Stimulated activated CD8-positive, alpha-beta memory T cell treated with anti-CD3 and anti-CD28 coated beads, Interleukin-4, amount 100 ng/mL, for 1 hour (primary cell): ENCODE measurements around the gene VARS2.

Experiments
- DNase-seq, 2 donors: peaks; one replicate each; pipeline ENCODE4 v3.0.0-alpha.2; 2020; ENCODE audit warnings: low read depth in 2 of 2, low spot score in 1 of 2

The VARS2 gene

DNA sequence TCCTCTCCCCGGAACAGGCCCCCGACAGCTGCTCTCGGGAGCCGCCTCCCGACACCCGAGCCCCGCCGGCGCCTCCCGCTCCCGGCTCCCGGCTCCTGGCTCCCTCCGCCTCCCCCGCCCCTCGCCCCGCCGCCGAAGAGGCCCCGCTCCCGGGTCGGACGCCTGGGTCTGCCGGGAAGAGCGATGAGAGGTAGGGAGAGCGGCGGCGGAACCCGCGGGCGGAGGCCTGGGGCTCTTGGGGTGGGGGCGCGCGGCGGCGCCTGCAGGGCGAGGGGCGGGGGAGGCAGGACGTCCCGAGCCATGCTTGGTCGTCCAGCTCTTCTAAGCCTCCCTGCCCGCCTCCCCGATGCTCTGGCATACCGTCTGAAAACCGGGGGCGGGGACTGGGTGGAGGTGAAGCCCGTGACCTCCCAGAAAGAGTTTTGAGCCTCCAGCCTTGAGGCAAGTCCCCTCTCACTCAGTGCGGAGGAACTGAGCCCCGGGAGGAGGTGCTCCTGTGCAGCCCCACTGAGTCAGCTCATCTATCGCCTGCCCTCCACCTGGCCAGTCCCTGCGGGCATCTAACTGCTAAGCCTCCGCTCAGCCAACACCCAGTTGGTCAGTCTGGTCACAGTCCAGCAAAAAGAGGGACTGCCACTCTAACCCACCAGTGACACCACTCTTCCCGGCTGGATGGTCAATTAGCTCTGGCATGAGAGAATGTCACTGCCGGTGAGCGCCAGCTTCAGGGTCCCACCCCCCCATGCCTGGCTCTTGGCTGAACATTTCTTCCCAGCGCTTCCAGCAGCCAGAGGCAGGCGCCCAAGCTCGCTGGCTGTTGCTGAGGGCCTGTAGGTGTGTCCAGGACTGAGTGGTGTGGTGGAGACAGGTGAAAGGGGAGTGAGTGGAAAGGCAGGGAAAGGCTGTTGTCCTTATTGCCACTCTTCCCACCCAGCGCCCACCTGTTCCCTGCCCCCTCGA is 29.2 kb upstream of the VARS2 start:
- DNase-seq, result no peak

DNA sequence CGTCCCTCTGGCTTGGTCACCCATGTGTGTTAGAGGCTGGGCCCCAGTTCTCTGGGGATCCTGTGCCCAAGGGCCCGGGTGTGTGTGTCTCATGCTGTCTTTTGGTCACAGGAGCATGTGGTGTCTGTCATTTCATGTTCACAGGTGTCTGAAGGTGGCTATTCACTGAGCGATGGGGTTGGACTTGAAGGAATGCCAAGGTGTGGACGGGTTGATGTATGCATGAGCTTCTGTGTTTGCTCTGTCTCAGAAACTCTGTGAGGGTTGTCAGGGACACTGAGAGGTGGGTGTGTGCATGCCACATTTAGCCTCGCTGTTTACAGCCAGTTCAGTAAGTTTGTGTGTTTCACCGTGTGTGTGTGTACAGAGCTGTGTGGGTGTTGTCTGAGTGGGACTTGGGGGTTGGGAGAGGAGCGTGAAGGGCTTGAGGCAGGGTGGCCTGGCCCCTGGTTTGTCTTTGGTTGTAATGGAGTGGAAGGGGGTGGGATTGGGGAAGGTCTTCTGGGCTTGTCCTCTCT is 28.5 kb upstream of the VARS2 start:
- no peak for DNase-seq

DNA sequence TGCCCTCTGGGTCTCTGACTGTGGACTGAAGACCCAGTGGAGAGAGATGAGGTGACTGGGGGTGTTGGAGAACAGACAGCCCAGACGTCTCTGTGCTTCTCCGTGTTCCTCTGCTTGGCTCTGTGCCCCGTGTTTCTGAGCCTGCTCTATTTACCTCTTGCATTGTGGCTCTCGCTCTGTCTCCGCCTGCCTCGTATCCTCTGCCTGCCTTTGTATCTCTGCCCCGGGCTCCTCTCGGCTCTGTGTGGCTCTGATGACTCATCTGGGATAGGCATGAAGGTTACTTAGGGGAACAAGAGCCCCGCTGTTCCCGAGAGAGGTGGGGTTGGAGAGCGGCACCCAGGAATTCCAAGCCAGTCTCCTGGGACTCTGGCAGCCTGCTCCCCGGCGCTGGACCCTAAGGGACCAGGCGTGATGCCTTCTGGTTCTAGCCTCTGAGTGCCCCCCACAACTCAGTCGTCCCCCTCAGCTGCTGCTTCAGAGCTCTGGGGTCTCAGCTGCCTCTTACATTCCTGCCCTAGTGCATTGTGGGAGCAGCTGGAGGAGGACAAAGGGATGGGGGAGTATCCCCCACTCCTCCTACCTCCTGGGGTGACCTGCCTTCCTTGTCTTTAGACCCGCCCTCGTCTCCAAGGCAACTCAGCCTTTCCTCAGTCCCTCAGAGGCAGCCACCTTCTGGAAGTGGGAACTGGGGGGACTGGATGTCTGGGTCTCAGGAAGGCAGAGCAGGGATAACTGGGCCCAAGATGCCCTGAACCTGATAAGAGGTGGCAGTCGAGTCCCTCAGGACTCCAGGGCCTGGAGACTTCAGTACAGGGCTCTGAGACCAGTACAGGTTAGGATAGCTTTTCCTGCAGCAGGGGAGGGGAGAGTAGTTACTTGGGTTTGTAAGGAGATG is 27.8 kb upstream of the VARS2 start:
- no peak for DNase-seq

DNA sequence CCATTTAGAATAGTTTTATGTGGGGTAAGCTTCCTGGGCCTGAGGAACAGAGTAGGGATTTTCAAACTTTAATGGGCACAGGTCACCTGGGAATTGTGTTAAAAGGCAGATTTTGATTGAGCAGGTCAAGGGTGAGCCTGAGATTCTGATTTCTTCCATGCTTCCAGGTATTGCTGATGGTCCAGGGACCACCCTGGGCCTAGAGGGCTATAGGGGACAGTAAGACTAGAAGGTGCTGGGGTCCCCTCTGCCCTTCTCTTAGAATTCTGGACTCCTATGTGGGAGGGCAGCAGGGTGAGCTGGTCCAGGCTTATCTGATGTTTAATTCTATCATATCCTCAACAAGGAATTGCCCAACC is 27.2 kb upstream of the VARS2 start:
- DNase-seq, result no peak

DNA sequence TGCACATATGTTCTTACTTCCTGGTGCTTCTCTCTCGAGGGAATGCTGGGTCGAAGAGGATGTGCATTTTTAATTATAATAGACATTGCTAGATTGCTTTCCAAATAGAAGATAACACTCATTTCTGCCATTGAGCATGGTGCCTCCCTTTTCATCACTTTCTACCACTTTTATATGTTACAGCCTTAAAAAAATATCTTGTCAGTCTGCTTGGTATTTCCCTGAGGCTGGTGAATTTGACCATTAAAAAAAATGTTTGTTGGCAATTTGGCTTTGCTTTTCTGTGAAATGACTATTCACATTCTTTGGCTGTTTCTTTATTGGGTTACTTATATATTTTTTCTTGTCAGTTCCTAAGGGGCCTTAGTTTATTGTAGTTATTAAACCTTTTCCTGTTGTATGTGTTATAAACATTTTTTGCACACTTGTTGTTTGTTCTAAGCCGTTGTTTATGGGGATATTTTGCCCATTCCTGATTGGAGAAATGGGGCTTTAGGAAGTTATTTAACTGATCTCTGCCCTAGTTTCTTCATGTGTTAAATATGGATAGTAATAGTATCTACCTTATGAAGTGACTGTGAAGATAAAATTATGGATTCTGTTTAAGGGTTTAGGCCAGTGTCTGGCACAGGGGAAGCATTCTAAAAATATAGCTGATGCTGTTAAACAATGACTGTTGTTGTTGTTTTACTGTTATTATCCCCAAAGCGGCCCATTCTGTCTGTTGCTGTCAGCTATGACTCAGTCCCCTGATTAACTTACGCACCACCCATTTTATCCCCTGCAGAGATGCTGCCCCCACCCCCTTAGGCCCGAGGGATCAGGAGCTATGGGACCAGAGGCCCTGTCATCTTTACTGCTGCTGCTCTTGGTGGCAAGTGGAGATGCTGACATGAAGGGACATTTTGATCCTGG is 25.9 kb upstream of the VARS2 start:
- DNase-seq, result no peak

DNA sequence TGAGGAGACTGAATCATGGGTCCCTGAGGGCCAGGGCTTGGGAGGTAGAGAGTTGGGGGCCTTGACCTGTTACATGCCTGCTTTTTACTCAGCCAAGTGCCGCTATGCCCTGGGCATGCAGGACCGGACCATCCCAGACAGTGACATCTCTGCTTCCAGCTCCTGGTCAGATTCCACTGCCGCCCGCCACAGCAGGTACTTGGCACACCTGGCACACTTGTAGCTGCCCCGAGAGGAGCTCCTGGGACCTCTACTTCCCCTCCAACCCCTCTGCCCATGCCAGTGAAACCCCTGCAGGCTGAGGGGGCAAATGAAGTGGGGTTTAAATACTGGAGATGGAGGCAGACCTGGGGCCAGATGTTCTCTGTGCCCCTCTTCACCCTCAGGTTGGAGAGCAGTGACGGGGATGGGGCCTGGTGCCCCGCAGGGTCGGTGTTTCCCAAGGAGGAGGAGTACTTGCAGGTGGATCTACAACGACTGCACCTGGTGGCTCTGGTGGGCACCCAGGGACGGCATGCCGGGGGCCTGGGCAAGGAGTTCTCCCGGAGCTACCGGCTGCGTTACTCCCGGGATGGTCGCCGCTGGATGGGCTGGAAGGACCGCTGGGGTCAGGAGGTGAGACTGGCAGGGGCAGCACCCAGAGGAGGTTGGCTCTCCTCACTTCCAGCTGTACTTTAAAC is 25.1 kb upstream of the VARS2 start:
- no peak for DNase-seq

DNA sequence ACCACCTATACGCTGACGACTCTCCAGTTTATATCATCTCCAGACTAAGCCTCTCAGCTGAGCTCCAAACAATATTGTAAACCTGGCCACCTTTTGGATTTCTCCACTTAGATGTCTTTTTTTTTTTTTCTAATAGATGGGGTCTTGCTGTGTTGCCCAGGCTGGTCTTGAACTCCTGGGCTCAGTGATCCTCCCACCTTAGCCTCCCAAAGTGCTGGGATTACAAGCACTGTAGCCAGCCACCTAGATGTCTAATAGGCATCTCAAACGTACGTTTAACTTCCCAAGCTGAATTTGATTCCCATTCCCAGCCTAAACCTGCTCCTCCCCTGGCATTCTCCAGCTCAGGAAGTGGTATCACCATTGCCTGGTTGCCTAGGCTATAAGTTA is 24.5 kb upstream of the VARS2 start:
- no peak for DNase-seq

DNA sequence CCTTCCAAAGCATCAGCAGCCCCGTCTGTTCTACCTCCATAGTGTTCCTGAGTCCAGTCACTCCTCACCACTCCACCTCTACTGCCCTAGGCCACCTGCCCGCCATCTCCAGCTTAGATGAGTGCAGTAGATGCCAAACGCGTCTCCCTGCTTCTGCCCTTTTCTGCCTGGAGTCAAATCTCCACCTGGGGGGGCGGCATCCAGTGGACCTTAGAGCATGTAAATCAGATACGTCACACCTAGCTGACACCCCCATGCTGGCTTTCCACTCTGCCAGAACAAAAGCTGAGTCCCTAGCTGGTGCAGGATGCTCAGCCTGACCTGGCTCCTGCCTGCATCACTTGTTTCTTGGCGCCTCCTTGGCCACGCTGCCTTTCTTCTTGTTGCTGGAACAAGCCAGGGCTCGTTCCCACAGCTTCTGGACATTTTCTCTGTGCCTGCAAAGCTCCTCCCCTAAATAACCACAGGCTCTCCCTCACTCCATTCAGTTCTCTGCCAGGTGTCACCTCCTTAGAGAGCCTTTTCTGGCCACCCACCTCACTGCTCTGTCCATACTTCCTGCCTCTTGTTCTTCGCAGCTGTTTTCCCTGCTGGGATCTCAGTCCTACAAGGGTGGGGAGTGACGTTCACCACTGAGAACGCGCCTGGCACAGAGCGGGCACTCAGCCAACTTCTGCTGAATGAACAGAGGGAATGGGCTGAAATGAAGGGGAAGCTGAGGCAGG is 24.0 kb upstream of the VARS2 start:
- DNase-seq, result no peak

DNA sequence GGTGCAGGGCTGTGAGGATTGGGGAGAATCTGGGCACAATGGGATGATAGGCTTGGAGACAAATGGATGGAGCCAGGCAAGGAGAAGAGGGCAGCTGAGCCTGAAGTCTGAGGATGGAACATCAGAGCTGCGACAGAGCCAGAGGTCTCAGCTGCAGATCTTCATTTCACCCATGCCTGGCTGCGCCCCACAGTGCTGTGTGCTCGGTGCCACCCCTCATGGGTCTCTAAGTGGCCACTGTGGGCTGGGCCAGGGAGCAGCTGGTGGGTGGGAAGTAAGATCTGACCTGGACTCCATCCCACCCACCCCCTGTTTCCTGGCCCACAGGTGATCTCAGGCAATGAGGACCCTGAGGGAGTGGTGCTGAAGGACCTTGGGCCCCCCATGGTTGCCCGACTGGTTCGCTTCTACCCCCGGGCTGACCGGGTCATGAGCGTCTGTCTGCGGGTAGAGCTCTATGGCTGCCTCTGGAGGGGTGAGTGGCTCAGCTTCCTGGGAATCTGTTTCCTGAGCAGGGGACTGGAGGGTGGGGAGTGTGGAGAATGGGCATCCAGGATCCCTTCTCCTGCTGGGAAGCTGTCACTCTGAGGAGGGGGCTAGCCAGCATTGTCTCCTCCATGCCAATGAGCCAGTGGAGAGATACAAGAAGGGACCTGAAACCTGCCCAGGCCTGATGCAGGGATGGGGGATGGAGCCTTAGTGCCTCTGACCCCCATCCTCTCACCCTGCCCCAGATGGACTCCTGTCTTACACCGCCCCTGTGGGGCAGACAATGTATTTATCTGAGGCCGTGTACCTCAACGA is 23.2 kb upstream of the VARS2 start:
- DNase-seq, result no peak

DNA sequence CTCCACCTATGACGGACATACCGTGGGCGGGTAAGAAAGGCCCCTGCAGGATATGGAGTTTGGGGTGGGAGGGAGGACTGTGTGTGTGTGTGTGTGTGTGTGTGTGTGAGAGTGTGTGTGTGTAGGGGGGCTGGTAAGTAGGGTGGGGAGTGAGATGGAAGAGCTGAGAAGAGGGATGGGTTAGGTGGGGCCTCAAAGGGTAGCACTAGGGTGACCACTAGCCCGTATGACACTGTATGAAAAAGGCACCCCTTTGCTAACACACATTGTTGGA is 22.7 kb upstream of the VARS2 start:
- DNase-seq, result no peak

DNA sequence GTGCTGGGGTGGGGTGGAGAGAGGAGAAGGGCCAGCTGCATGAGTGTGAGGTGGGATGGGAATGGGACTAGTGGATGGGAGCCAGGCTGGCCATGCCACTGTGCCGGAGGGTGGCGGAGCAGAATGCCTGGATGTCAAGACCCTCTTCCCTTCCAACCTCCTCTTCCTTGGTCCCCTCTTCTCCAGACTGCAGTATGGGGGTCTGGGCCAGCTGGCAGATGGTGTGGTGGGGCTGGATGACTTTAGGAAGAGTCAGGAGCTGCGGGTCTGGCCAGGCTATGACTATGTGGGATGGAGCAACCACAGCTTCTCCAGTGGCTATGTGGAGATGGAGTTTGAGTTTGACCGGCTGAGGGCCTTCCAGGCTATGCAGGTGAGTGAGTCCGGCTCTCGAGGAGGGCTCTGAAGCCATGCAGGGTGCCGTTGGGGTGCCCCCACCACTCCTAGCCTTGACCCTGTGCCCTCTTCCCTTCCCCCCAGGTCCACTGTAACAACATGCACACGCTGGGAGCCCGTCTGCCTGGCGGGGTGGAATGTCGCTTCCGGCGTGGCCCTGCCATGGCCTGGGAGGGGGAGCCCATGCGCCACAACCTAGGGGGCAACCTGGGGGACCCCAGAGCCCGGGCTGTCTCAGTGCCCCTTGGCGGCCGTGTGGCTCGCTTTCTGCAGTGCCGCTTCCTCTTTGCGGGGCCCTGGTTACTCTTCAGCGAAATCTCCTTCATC is 22.1 kb upstream of the VARS2 start:
- DNase-seq, result no peak

DNA sequence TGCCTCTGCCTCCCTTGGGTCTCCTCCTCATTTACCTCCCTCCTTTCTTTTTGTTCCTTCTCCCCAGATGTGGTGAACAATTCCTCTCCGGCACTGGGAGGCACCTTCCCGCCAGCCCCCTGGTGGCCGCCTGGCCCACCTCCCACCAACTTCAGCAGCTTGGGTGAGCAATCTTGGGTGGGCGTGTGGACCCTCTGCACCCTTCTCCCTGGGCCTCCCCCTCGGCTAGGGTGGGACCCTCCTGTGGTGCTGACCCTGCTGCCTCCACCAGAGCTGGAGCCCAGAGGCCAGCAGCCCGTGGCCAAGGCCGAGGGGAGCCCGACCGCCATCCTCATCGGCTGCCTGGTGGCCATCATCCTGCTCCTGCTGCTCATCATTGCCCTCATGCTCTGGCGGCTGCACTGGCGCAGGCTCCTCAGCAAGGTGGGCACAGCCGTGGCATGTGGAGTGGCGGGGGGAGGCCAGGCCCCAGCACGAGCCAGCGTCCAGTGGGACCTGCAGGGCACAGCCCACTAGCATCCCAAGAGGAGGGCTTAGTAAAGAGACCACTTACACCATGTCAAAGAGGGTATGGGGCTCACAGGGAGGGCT is 20.9 kb upstream of the VARS2 start:
- no peak for DNase-seq

DNA sequence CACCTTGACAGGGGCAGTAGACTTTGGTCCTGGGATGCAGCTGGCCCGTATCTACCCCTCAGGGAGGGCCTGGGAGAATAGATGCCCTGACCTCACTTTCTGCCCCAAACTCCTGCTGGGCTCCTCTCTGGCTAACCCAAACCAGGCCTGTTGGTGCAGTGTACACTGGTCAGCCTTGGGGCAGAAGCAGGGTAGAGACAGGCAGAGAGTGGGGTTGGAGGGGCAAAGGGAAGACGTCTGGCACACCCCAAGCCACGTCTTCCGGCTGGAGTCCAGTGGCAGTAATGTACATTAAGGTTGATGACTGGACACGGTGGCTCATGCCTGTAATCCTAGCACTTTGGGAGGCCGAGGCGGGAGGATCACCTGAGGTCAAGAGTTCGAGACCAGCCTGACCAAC is 20.4 kb upstream of the VARS2 start:
- DNase-seq, result no peak

DNA sequence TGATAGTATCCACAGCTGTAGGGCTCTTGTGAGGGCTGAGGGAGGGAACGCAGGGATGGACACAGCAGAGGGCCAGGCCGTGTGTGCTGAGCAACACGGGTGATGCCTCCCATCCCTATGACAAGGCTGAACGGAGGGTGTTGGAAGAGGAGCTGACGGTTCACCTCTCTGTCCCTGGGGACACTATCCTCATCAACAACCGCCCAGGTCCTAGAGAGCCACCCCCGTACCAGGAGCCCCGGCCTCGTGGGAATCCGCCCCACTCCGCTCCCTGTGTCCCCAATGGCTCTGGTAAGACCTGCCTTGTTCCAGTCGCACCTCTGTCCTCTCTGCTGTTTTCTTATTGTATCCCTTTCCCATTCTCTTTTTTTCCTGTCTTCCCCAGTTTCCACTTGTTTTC is 19.7 kb upstream of the VARS2 start:
- DNase-seq, result no peak

DNA sequence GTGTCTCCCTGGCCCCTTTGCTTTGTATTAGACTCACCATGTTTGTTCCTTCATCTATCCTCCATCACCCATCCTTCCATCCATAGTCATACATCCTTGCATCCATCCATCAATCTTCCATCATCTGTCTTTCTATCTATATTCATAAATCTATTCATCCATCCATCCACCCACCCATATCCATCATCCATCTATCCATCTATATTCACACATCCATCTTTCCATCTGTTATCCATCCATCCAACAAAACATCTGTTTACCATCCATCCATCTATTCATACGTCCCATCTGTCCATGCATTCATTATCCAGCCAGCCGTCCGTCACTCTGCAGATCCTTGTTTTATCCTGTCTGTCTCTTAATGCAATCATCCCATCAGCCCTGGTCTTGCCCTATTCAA is 19.1 kb upstream of the VARS2 start:
- no peak for DNase-seq

DNA sequence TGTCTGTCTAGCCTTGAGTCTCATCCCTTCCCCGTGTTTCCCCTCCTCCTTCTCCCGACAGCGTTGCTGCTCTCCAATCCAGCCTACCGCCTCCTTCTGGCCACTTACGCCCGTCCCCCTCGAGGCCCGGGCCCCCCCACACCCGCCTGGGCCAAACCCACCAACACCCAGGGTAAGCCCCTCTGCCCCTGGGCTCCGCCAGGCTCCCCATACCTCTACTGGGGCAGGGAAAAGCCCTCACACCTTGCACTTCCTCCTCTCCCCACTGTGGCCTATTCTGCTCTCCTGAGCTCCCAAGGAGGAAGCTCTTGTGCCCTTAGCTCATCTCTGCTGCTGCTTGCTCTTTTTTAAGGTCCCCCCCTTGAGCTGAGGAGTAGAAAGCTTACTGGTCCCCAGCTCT is 18.7 kb upstream of the VARS2 start:
- DNase-seq, result no peak

DNA sequence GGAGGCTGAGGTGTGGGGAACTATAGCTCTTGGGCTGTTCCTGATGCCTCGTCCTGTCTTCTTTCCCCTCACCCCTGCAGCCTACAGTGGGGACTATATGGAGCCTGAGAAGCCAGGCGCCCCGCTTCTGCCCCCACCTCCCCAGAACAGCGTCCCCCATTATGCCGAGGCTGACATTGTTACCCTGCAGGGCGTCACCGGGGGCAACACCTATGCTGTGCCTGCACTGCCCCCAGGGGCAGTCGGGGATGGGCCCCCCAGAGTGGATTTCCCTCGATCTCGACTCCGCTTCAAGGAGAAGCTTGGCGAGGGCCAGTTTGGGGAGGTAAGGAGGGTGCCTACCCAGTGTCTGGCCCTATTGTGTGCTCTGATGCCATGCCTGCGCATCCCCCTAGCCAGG is 17.5 kb upstream of the VARS2 start:
- no peak for DNase-seq

DNA sequence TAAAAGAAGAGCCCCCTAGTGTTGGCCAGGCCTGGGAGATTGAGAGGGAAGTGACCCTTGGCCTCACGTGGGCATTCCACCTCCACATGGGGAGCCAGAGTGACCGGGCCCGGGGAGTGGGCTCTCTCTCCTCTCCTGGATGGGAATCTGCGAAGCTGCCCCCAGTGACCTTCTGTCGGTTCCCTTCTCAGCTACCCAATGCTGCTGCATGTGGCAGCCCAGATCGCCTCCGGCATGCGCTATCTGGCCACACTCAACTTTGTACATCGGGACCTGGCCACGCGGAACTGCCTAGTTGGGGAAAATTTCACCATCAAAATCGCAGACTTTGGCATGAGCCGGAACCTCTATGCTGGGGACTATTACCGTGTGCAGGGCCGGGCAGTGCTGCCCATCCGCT is 16.2 kb upstream of the VARS2 start:
- no peak for DNase-seq
